IMR-90 (cell line): ENCODE measurements around the gene MAP1A. TPM values are rescaled to one million over a fixed set of nuclear protein-coding genes. Genes with fewer than 3 reads are reported as not detected.

Experiments
- ATAC-seq: fragments of 200-7000 bp; cut with Tn5 transposase; 2 replicates; pipeline ENCODE4 v1.9.1; 2020; ENCODE audit warnings: low read depth, mild to moderate bottlenecking, moderate library complexity
- BruUV-seq: library from RNA; stranded (reverse); fragments of 400-500 nt; replicated peaks from 2 replicates; lab custom pipeline; 2021; lab: Mats Ljungman, UMichigan
- CTCF ChIA-PET: fragments of 300-600 bp; formaldehyde crosslinking; extraction: SDS; loops from one replicate; lab custom pipeline; 2021; ENCODE audit warnings: antibody characterized with exemption; lab: Yijun Ruan, JAX
- POLR2A ChIA-PET: fragments of 300-600 bp; sonication (Branson Sonifier 250); formaldehyde crosslinking; loops from one replicate; lab custom pipeline; 2022; ENCODE audit warnings: antibody characterized with exemption; ENCODE audit not compliant: unreplicated experiment; lab: Charles Lee
- DNase-seq: peaks from one replicate; pipeline ENCODE4 v3.0.0; 2013
- H2AFZ ChIP-seq: replicated peaks from 2 replicates; pipeline ENCODE3; 2013; ENCODE audit warnings: low read length, mild to moderate bottlenecking; ENCODE audit not compliant: poor library complexity
- H2AK5ac ChIP-seq: 2 replicates; pipeline ENCODE4 v1.6.1; 2013; ENCODE audit warnings: low read depth, low read length, inconsistent platforms
- H2AK9ac ChIP-seq: replicated peaks from 2 replicates; pipeline ENCODE3; 2013; ENCODE audit warnings: mild to moderate bottlenecking, low read depth, low read length, moderate library complexity; ENCODE audit not compliant: poor library complexity
- H2BK120ac ChIP-seq: 2 replicates; pipeline ENCODE4 v1.6.1; 2013; ENCODE audit warnings: low read depth, low read length, inconsistent platforms
- H2BK15ac ChIP-seq: 3 replicates; pipeline ENCODE4 v1.6.1; 2013; ENCODE audit warnings: low read depth, low read length, inconsistent platforms
- H2BK20ac ChIP-seq: 2 replicates; pipeline ENCODE4 v1.6.1; 2013; ENCODE audit warnings: low read depth, mild to moderate bottlenecking, inconsistent platforms, low read length, moderate library complexity
- H2BK5ac ChIP-seq: 2 replicates; pipeline ENCODE4 v1.6.1; 2013; ENCODE audit warnings: mild to moderate bottlenecking, low read depth, low read length, inconsistent platforms; ENCODE audit not compliant: poor library complexity, severe bottlenecking
- H3K14ac ChIP-seq: replicated peaks from 2 replicates; pipeline ENCODE4 v1.6.1; 2013; ENCODE audit warnings: low read depth, low read length, inconsistent platforms
- H3K18ac ChIP-seq: 2 replicates; pipeline ENCODE4 v1.6.1; 2013; ENCODE audit warnings: low read depth, low read length, control low read depth
- H3K23ac ChIP-seq: 2 replicates; pipeline ENCODE4 v1.6.1; 2013; ENCODE audit warnings: low read depth, low read length, inconsistent platforms
- H3K27ac ChIP-seq: 2 replicates; pipeline ENCODE4 v1.5.1; 2013; ENCODE audit warnings: mild to moderate bottlenecking, control low read depth, low read length; ENCODE audit not compliant: insufficient read depth
- H3K27me3 ChIP-seq: 2 replicates; pipeline ENCODE4 v1.6.1; 2013; ENCODE audit warnings: low read length; ENCODE audit not compliant: control insufficient read depth, insufficient read depth
- H3K36me3 ChIP-seq: 2 replicates; pipeline ENCODE4 v1.6.1; 2013; ENCODE audit warnings: low read length, mixed read lengths; ENCODE audit not compliant: control insufficient read depth, insufficient read depth
- H3K4ac ChIP-seq: 2 replicates; pipeline ENCODE4 v1.6.1; 2013; ENCODE audit warnings: low read depth, low read length, inconsistent platforms
- H3K4me1 ChIP-seq: 2 replicates; pipeline ENCODE4 v1.6.1; 2013; ENCODE audit warnings: low read length, mixed read lengths; ENCODE audit not compliant: control insufficient read depth, insufficient read depth
- H3K4me2 ChIP-seq: 2 replicates; pipeline ENCODE4 v1.6.1; 2013; ENCODE audit warnings: low read depth, mild to moderate bottlenecking, control low read depth, low read length, moderate library complexity
- H3K4me3 ChIP-seq: 2 replicates; pipeline ENCODE4 v1.5.1; 2013; ENCODE audit warnings: low read depth, mild to moderate bottlenecking, control low read depth, low read length, moderate library complexity; ENCODE audit not compliant: insufficient read depth
- H3K56ac ChIP-seq: 2 replicates; pipeline ENCODE4 v1.6.1; 2013; ENCODE audit warnings: low read length, inconsistent platforms; ENCODE audit not compliant: insufficient read depth; ENCODE audit errors: extremely low read depth
- H3K79me1 ChIP-seq, 2 experiments: 2 replicates each; pipeline ENCODE4 v1.6.1; 2013; ENCODE audit warnings: low read length in 2 of 2, inconsistent platforms in 1 of 2, low read depth in 1 of 2
- H3K9ac ChIP-seq: 2 replicates; pipeline ENCODE4 v1.6.1; 2013; ENCODE audit warnings: low read depth, low read length, control low read depth
- H3K9me1 ChIP-seq: 2 replicates; pipeline ENCODE4 v1.6.1; 2013; ENCODE audit warnings: low read length, inconsistent platforms; ENCODE audit not compliant: insufficient read depth
- H3K9me3 ChIP-seq: 2 replicates; pipeline ENCODE4 v1.6.1; 2013; ENCODE audit warnings: low read length; ENCODE audit not compliant: control insufficient read depth, insufficient read depth
- H4K20me1 ChIP-seq: 2 replicates; pipeline ENCODE4 v1.6.1; 2013; ENCODE audit warnings: low read length, inconsistent platforms; ENCODE audit not compliant: insufficient read depth
- H4K5ac ChIP-seq: 2 replicates; pipeline ENCODE4 v1.6.1; 2013; ENCODE audit warnings: mild to moderate bottlenecking, low read depth, low read length, control low read depth
- H4K8ac ChIP-seq, 2 experiments: 2 replicates each; pipeline ENCODE4 v1.6.1; 2013; ENCODE audit warnings: low read depth in 2 of 2, low read length in 2 of 2, control low read depth in 1 of 2, inconsistent platforms in 1 of 2
- H4K91ac ChIP-seq: 2 replicates; pipeline ENCODE4 v1.6.1; 2013; ENCODE audit warnings: low read depth, low read length, inconsistent platforms; ENCODE audit not compliant: insufficient read depth
- BHLHE40 ChIP-seq: fragments of 150-350 bp; IDR thresholded peaks from 2 replicates; pipeline ENCODE4 v1.6.1; 2016; ENCODE audit warnings: mild to moderate bottlenecking, low read depth, low read length
- CEBPB ChIP-seq: IDR thresholded peaks from 2 replicates; pipeline ENCODE4 v1.6.1; 2012; ENCODE audit warnings: low read depth, low read length, improper control_type of control experiment
- CHD1 ChIP-seq: IDR thresholded peaks from 2 replicates; pipeline ENCODE4 v1.6.1; 2012; ENCODE audit warnings: low read depth, low read length, improper control_type of control experiment
- FOS ChIP-seq: fragments of 150-350 bp; IDR thresholded peaks from 2 replicates; pipeline ENCODE4 v1.6.1; 2016; ENCODE audit warnings: low read depth, low read length
- MAFK ChIP-seq: IDR thresholded peaks from 2 replicates; pipeline ENCODE4 v1.6.1; 2012; ENCODE audit warnings: low read depth, low read length, improper control_type of control experiment
- MAZ ChIP-seq: IDR thresholded peaks from 2 replicates; pipeline ENCODE4 v1.6.1; 2012; ENCODE audit warnings: low read depth, mild to moderate bottlenecking, low read length, improper control_type of control experiment, moderate library complexity, borderline replicate concordance
- MXI1 ChIP-seq: IDR thresholded peaks from 2 replicates; pipeline ENCODE4 v1.6.1; 2012; ENCODE audit warnings: low read depth, mild to moderate bottlenecking, low read length, moderate library complexity, borderline replicate concordance
- NFE2L2 ChIP-seq: fragments of 150-350 bp; IDR thresholded peaks from 2 replicates; pipeline ENCODE4 v1.6.1; 2016; ENCODE audit warnings: low read depth, mild to moderate bottlenecking, low read length
- POLR2A ChIP-seq: IDR thresholded peaks from 2 replicates; pipeline ENCODE4 v1.6.1; 2012; ENCODE audit warnings: mild to moderate bottlenecking, low read depth, low read length
- RAD21 ChIP-seq: IDR thresholded peaks from 2 replicates; pipeline ENCODE4 v1.6.1; 2012; ENCODE audit warnings: low read length, improper control_type of control experiment
- RCOR1 ChIP-seq: IDR thresholded peaks from 2 replicates; pipeline ENCODE4 v1.6.1; 2012; ENCODE audit warnings: mild to moderate bottlenecking, low read length, improper control_type of control experiment; ENCODE audit not compliant: insufficient replicate concordance
- RFX5 ChIP-seq: IDR thresholded peaks from 2 replicates; pipeline ENCODE4 v1.8.0; 2012; ENCODE audit warnings: low read depth, mild to moderate bottlenecking, low read length, moderate library complexity
- SMC3 ChIP-seq: fragments of 150-350 bp; IDR thresholded peaks from 2 replicates; pipeline ENCODE4 v1.6.1; 2016; ENCODE audit warnings: low read depth, mild to moderate bottlenecking, antibody characterized with exemption, low read length, moderate library complexity
- WGBS, 2 experiments: methylation state at CpG; one replicate each; pipeline versions ENCODE4 v1.1.5 to v1.1.7; 2013; ENCODE audit warnings: missing lambda C conversion rate in 2 of 2; ENCODE audit not compliant: insufficient read length in 1 of 2; ENCODE audit errors: extremely low coverage in 2 of 2; 5-methylcytosine and 5-hydroxymethylcytosine counted together
- dilution Hi-C: fragments of 300-500 bp; cut with HindIII; formaldehyde crosslinking; loops from one replicate; pipeline ENCODE4 v1.14.3; 2018; ENCODE audit warnings: low sequenced_read_pairs; ENCODE audit not compliant: unreplicated experiment
- in situ Hi-C: fragments of 300-500 bp; cut with MboI; formaldehyde crosslinking; loops from 3 replicates; pipeline ENCODE4 v1.14.3; 2019; ENCODE audit warnings: low sequenced_read_pairs, inconsistent platforms, mixed read lengths
- intact Hi-C: fragments of 100-400 bp; cut with micrococcal nuclease; formaldehyde crosslinking; loops from 2 replicates; pipeline ENCODE4 v1.10.0; 2022
- polyA plus RNA-seq, 3 experiments: library from polyadenylated mRNA; depleted of rRNA; stranded (reverse); fragments of >200 nt; gene quantifications; 2 replicates each; pipeline ENCODE4 v1.2.3, GENCODE V29; 2012; ENCODE audit warnings: low replicate concordance in 1 of 3
- total RNA-seq: library from RNA; depleted of rRNA; stranded (reverse); fragments of >200 nt; gene quantifications from 2 replicates; pipeline ENCODE4 v1.2.3, GENCODE V29; 2012
- TF ChIP-seq, protein P1 (sequence below): conservative IDR thresholded peaks from 2 replicates; pipeline ENCODE4 v1.5.1; 2012; ENCODE audit warnings: mild to moderate bottlenecking, low read depth, low read length, improper control_type of control experiment
- TF ChIP-seq, protein P2 (sequence below): fragments of 150-350 bp; IDR thresholded peaks from 2 replicates; pipeline ENCODE4 v1.6.1; 2016; ENCODE audit warnings: low read depth, mild to moderate bottlenecking, low read length, moderate library complexity, borderline replicate concordance
- TF ChIP-seq, protein P3 (sequence below): fragments of 150-350 bp; IDR thresholded peaks from 2 replicates; pipeline ENCODE4 v1.6.1; 2017; ENCODE audit warnings: mild to moderate bottlenecking, antibody characterized with exemption, low read length, low read depth

MAP1A gene
- total and polyA plus RNA-seq, 2 of the 4 experiments (the other 2 are of a cell fraction) = 28.7 to 48.2 TPM

DNA sequence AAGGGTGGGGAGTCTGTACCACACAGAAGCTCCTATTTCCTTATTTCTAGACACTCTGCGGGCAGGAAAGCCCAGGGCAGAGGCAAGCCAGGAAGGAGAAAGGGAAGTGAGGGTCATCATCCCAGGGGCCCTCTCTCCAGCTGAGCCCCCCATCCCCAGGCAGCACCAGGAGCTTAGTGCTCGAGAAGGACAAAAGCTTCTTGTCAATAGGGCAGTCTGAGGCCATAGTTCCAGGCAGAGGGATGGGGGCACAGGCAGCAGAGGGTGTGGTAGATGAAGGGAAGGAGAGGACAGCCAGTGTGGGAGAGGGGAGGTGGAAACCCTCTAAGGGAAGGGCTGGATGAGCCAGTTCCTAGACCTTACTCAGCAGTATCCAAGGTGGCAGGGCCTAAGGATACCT, 2.7 kb downstream of the MAP1A start:
- no peak for TF ChIP-seq RAD21
- TF ChIP-seq FOS = no peak
- TF ChIP-seq BHLHE40 = no peak
- TF ChIP-seq RFX5 = no peak
- no peak for TF ChIP-seq CEBPB
- no peak for TF ChIP-seq NFE2L2
- TF ChIP-seq, protein P1, sequence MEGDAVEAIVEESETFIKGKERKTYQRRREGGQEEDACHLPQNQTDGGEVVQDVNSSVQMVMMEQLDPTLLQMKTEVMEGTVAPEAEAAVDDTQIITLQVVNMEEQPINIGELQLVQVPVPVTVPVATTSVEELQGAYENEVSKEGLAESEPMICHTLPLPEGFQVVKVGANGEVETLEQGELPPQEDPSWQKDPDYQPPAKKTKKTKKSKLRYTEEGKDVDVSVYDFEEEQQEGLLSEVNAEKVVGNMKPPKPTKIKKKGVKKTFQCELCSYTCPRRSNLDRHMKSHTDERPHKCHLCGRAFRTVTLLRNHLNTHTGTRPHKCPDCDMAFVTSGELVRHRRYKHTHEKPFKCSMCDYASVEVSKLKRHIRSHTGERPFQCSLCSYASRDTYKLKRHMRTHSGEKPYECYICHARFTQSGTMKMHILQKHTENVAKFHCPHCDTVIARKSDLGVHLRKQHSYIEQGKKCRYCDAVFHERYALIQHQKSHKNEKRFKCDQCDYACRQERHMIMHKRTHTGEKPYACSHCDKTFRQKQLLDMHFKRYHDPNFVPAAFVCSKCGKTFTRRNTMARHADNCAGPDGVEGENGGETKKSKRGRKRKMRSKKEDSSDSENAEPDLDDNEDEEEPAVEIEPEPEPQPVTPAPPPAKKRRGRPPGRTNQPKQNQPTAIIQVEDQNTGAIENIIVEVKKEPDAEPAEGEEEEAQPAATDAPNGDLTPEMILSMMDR = no peak
- no peak for TF ChIP-seq RCOR1
- TF ChIP-seq POLR2A = no peak
- TF ChIP-seq MAZ = no peak
- TF ChIP-seq SMC3 = no peak
- no peak for TF ChIP-seq MXI1
- no peak for TF ChIP-seq CHD1
- TF ChIP-seq, protein P2, sequence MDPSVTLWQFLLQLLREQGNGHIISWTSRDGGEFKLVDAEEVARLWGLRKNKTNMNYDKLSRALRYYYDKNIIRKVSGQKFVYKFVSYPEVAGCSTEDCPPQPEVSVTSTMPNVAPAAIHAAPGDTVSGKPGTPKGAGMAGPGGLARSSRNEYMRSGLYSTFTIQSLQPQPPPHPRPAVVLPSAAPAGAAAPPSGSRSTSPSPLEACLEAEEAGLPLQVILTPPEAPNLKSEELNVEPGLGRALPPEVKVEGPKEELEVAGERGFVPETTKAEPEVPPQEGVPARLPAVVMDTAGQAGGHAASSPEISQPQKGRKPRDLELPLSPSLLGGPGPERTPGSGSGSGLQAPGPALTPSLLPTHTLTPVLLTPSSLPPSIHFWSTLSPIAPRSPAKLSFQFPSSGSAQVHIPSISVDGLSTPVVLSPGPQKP = no peak
- TF ChIP-seq, protein P3, sequence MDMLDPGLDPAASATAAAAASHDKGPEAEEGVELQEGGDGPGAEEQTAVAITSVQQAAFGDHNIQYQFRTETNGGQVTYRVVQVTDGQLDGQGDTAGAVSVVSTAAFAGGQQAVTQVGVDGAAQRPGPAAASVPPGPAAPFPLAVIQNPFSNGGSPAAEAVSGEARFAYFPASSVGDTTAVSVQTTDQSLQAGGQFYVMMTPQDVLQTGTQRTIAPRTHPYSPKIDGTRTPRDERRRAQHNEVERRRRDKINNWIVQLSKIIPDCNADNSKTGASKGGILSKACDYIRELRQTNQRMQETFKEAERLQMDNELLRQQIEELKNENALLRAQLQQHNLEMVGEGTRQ = no peak
- TF ChIP-seq MAFK = no peak
- peak overlapping the region; percentile 73 for H2AK9ac ChIP-seq
- no peak overlapping the region for H3K4me3 ChIP-seq
- no peak overlapping the region for H2BK5ac ChIP-seq
- no peak overlapping the region for H3K14ac ChIP-seq
- H3K56ac ChIP-seq = no peak overlapping the region
- H3K36me3 ChIP-seq = peaks cover 45% of the 10 kb centered on the region
- CTCF ChIA-PET = no interaction called here
- H2BK20ac ChIP-seq = no peak overlapping the region
- ATAC-seq (no peak), DNase-seq (no peak)
- no peaks in the 10 kb centered on the region for H3K9me3 ChIP-seq
- no CpG with 5 or more reads among the region's 2 CpGs for WGBS, 2 experiments
- no peak overlapping the region for H3K18ac ChIP-seq
- POLR2A ChIA-PET = no interaction called here
- no peak overlapping the region for H3K9ac ChIP-seq
- H4K91ac ChIP-seq = no peak overlapping the region
- BruUV-seq = no TSS peak
- H3K27ac ChIP-seq = no peak overlapping the region
- H3K4me1 ChIP-seq = peaks cover 15% of the 10 kb centered on the region
- no peak overlapping the region for H2AK5ac ChIP-seq
- H4K5ac ChIP-seq = no peak overlapping the region
- no peak overlapping the region for H3K4me2 ChIP-seq
- H3K9me1 ChIP-seq = peaks cover 47% of the 10 kb centered on the region
- H3K79me1 ChIP-seq = peaks cover 36 to 94% of the 10 kb centered on the region in 2 experiments
- dilution Hi-C loops (no loop called here), intact Hi-C loops (no loop called here), in situ Hi-C loops (no loop called here)
- H2AFZ ChIP-seq = no peak overlapping the region
- no peaks in the 10 kb centered on the region for H3K27me3 ChIP-seq
- no peak overlapping the region for H2BK15ac ChIP-seq
- H3K4ac ChIP-seq = no peak overlapping the region
- no peak overlapping the region for H4K8ac ChIP-seq
- H4K20me1 ChIP-seq = peaks cover 56% of the 10 kb centered on the region
- no peak overlapping the region for H2BK120ac ChIP-seq
- 0 out of 2 replicates have a peak overlapping the region, but pooled peaks have one; percentile 39 for H3K23ac ChIP-seq
